ENCODE data around the gene SPTAN1. TPM values are rescaled to one million over a fixed set of nuclear protein-coding genes. Genes with fewer than 3 reads are reported as not detected.
"Not testable (repeated sequence)": the region's sequence is repeated elsewhere in the genome, so short reads cannot be mapped to it uniquely, and the experiment has no call there.

Gene SPTAN1
- total RNA-seq (ENCODE audit: insufficient read depth, low replicate concordance): 263 TPM

GRCh38 chr9:128552153-128552743 is at the start of gene SPTAN1:
Gene SPTAN1, plus strand, starts transcription at chr9:128552587. Its CDS starts 14,154 bp downstream, at chr9:128566741.
- DNase-seq (ENCODE audit: low spot score): peak; percentile 96

GRCh38 chr9:128503415-128503825 is 49.0 kb upstream of the SPTAN1 start:
- DNase-seq (ENCODE audit: low spot score): peak; percentile 89

- DNase-seq (ENCODE audit: low spot score): peak; percentile 38
Measured at GRCh38 chr9:128503870-128504269, 48.5 kb upstream of the SPTAN1 start.

GRCh38 chr9:128504485-128505413 is 47.6 kb upstream of the SPTAN1 start, which contains the start of gene GLE1:
Gene GLE1, plus strand, starts transcription at chr9:128504719. Its CDS starts 87 bp downstream, at chr9:128504806.
- peak; percentile 95 for DNase-seq (ENCODE audit: low spot score)

GRCh38 chr9:128505414-128505765 is 47.0 kb upstream of the SPTAN1 start:
- DNase-seq (ENCODE audit: low spot score): peak; percentile 20

GRCh38 chr9:128505906-128506305 is 46.5 kb upstream of the SPTAN1 start:
- DNase-seq (ENCODE audit: low spot score): not testable (repeated sequence)

GRCh38 chr9:128512820-128513219 is 39.6 kb upstream of the SPTAN1 start:
- no peak for DNase-seq (ENCODE audit: low spot score)

GRCh38 chr9:128521956-128522355 is 30.4 kb upstream of the SPTAN1 start:
- DNase-seq (ENCODE audit: low spot score): peak; percentile 50

- DNase-seq (ENCODE audit: low spot score): peak; percentile 91
Measured at GRCh38 chr9:128523199-128523925, 29.0 kb upstream of the SPTAN1 start.

GRCh38 chr9:128526720-128527119 is 25.7 kb upstream of the SPTAN1 start:
- DNase-seq (ENCODE audit: low spot score): no peak

- DNase-seq (ENCODE audit: low spot score): peak; percentile 75
Measured at GRCh38 chr9:128528445-128529160, 23.8 kb upstream of the SPTAN1 start.

- DNase-seq (ENCODE audit: low spot score): no peak
Measured at GRCh38 chr9:128529191-128529590, 23.2 kb upstream of the SPTAN1 start.

GRCh38 chr9:128532581-128532980 is 19.8 kb upstream of the SPTAN1 start:
- DNase-seq (ENCODE audit: low spot score): no peak

GRCh38 chr9:128540634-128541360 is 11.6 kb upstream of the SPTAN1 start:
- DNase-seq (ENCODE audit: low spot score): no peak

- DNase-seq (ENCODE audit: low spot score): no peak
Measured at GRCh38 chr9:128546504-128546903, 5.9 kb upstream of the SPTAN1 start.

GRCh38 chr9:128548876-128549275 is 3.5 kb upstream of the SPTAN1 start:
- no peak for DNase-seq (ENCODE audit: low spot score)

- no peak for DNase-seq (ENCODE audit: low spot score)
Measured at GRCh38 chr9:128550226-128550625, 2.2 kb upstream of the SPTAN1 start.

- DNase-seq (ENCODE audit: low spot score): peak; percentile 84
Measured at GRCh38 chr9:128550770-128551656, 1.4 kb upstream of the SPTAN1 start.

GRCh38 chr9:128551657-128552152 is 682 bp upstream of the SPTAN1 start:
- no peak for DNase-seq (ENCODE audit: low spot score)

Data from umbilical cord (tissue), 2 donors.